ENCODE measurements around the gene RPS6KA5. TPM values are rescaled to one million over a fixed set of nuclear protein-coding genes. Genes with fewer than 3 reads are reported as not detected.

The RPS6KA5 gene
- total RNA-seq, 1 experiment from 2014 or later = 3.8 TPM

- no peak overlapping the region for H2AFZ ChIP-seq (ENCODE audit: low read length)
- H3K4me2 ChIP-seq (ENCODE audit: insufficient read depth, insufficient read length, low read length) = no peak overlapping the region
- no peak for TF ChIP-seq CTCF (conservative IDR thresholded peaks at IDR 0.05)
- no peak overlapping the region for H3K23ac ChIP-seq (ENCODE audit: insufficient read length, low read depth, low read length)
- no peaks in the 10 kb centered on the region for H4K20me1 ChIP-seq (ENCODE audit: control insufficient read depth, insufficient read depth, insufficient read length)
- H3K4me1 ChIP-seq (ENCODE audit: insufficient read depth, low read length) = no peaks in the 10 kb centered on the region
- Mint-ChIP-seq H3K27ac (peak overlapping the region in 2 of 3 experiments; percentile 48 to 62; a peak in 4 of 7 replicates), H3K36me3 (ENCODE audit: insufficient read depth in 1 of 3, low read depth in 3 of 3) (peaks cover 0 to 15% (median 4%) of the 10 kb centered on the region in 3 experiments; a peak in 6 of 7 replicates), H3K9me3 (peaks cover 5 to 8% of the 10 kb centered on the region in 2 experiments), H3K4me3 (no peak overlapping the region; a peak in 1 of 5 replicates), H3K4me1 (peaks cover 6 to 10% of the 10 kb centered on the region in 2 experiments), H3K27me3 (ENCODE audit: low read depth) (0 out of 2 replicates have a peak, but pooled peaks cover 1% of the 10 kb centered on the region)
- H3K79me1 ChIP-seq (ENCODE audit: insufficient read depth, low read depth, low read length, poor library complexity, severe bottlenecking) = no peaks in the 10 kb centered on the region
- DNase-seq = no peak
- no peak overlapping the region for H3K4ac ChIP-seq (ENCODE audit: low read depth, low read length)
- H2BK120ac ChIP-seq (ENCODE audit: low read depth, low read length, poor library complexity, severe bottlenecking) = no peak overlapping the region
- no peak overlapping the region for H2BK15ac ChIP-seq (ENCODE audit: low read depth, low read length)
- H3K27ac ChIP-seq (ENCODE audit: insufficient read length, low read depth, low read length) = no peak overlapping the region
- H3K9me3 ChIP-seq (ENCODE audit: control insufficient read depth, low read depth, low read length) = no peaks in the 10 kb centered on the region
- H4K91ac ChIP-seq (ENCODE audit: insufficient read length, low read depth, low read length) = no peak overlapping the region
- no peak overlapping the region for H3K9ac ChIP-seq (ENCODE audit: extremely low read depth, insufficient read length, low read length)
- H3K79me2 ChIP-seq (ENCODE audit: insufficient read depth, low read length) = no peaks in the 10 kb centered on the region
- no peak overlapping the region for H3T11ph ChIP-seq (ENCODE audit: low read length)
- no peak overlapping the region for H3K18ac ChIP-seq (ENCODE audit: insufficient read length, low read depth, low read length)
- H3K23me2 ChIP-seq (ENCODE audit: insufficient read length, low read depth, low read length, poor library complexity, severe bottlenecking) = no peaks in the 10 kb centered on the region
- no peak overlapping the region for H4K8ac ChIP-seq (replicated peaks; ENCODE audit: insufficient read length, low read depth, low read length)
- no peaks in the 10 kb centered on the region for H3K27me3 ChIP-seq (ENCODE audit: insufficient read depth, low read length)
- H3K14ac ChIP-seq (ENCODE audit: insufficient read depth, low read length) = no peak overlapping the region
- H2BK5ac ChIP-seq (ENCODE audit: insufficient read length, low read length) = no peak overlapping the region
- H3K56ac ChIP-seq (ENCODE audit: insufficient read length, low read depth, low read length) = no peak overlapping the region
- no peak overlapping the region for H2BK12ac ChIP-seq (ENCODE audit: insufficient read length, low read depth, low read length)
- no peak overlapping the region for H2AK5ac ChIP-seq (ENCODE audit: insufficient read length, low read length)
- no CpG with 5 or more reads among the region's 2 CpGs for WGBS (ENCODE audit: extremely low coverage, insufficient read length, low lambda C conversion rate)
- no peak overlapping the region for H4K5ac ChIP-seq (ENCODE audit: insufficient read length, low read depth, low read length)
- no peak overlapping the region for H2BK20ac ChIP-seq (ENCODE audit: low read depth, low read length, poor library complexity, severe bottlenecking)
These were observed 176.7 kb downstream of the RPS6KA5 start for GRCh38 chr14:90883782-90884181.
